Measurements from ENCODE around the gene NCKAP5. TPM values are rescaled to one million over a fixed set of nuclear protein-coding genes. Genes with fewer than 3 reads are reported as not detected.

Gene NCKAP5
- total and polyA plus RNA-seq, 2 experiments from 2014 or later: 0.21 to 0.31 TPM

GRCh38 chr2:132958887-132959286, 609.4 kb downstream of the NCKAP5 start:
- H3K9me3 ChIP-seq (ENCODE audit: low read depth): no peaks in the 10 kb centered on the region
- DNase-seq (ENCODE audit: low read depth in 1 of 2, low spot score in 1 of 2): no peak
- H3K27me3 ChIP-seq: no peaks in the 10 kb centered on the region
- H3K27ac ChIP-seq: no peak overlapping the region
- TF ChIP-seq CTCF (IDR thresholded peaks at IDR 0.05; ENCODE audit: low read depth, low read length): no peak
- H3K36me3 ChIP-seq: no peaks in the 10 kb centered on the region
- H3K4me1 ChIP-seq (ENCODE audit: low read depth): no peaks in the 10 kb centered on the region
- H3K4me3 ChIP-seq: no peak overlapping the region

- Histone ChIP-seq H3K27ac (no peak overlapping the region), H3K27me3 (no peaks in the 10 kb centered on the region), H3K9me3 (ENCODE audit: low read depth) (no peaks in the 10 kb centered on the region), H3K36me3 (no peaks in the 10 kb centered on the region), H3K4me3 (no peak overlapping the region), H3K4me1 (ENCODE audit: low read depth) (no peaks in the 10 kb centered on the region)
- DNase-seq (ENCODE audit: low read depth in 1 of 2, low spot score in 1 of 2): no peak
- no peak for TF ChIP-seq CTCF (IDR thresholded peaks at IDR 0.05; ENCODE audit: low read depth, low read length)
Observed at GRCh38 chr2:132955871-132956615, 612.2 kb downstream of the NCKAP5 start.

- no peak for TF ChIP-seq CTCF (IDR thresholded peaks at IDR 0.05; ENCODE audit: low read depth, low read length)
- Histone ChIP-seq H3K27me3 (no peaks in the 10 kb centered on the region), H3K36me3 (no peaks in the 10 kb centered on the region), H3K4me3 (no peak overlapping the region), H3K9me3 (ENCODE audit: low read depth) (no peaks in the 10 kb centered on the region), H3K4me1 (ENCODE audit: low read depth) (no peaks in the 10 kb centered on the region), H3K27ac (no peak overlapping the region)
- no peak for DNase-seq (ENCODE audit: low read depth in 1 of 2, low spot score in 1 of 2)
Observed at GRCh38 chr2:132953771-132954170, 614.5 kb downstream of the NCKAP5 start.

- Histone ChIP-seq H3K4me1 (ENCODE audit: low read depth) (no peaks in the 10 kb centered on the region), H3K9me3 (ENCODE audit: low read depth) (no peaks in the 10 kb centered on the region), H3K27ac (no peak overlapping the region), H3K4me3 (no peak overlapping the region), H3K27me3 (no peaks in the 10 kb centered on the region), H3K36me3 (no peaks in the 10 kb centered on the region)
- TF ChIP-seq CTCF (IDR thresholded peaks at IDR 0.05; ENCODE audit: low read depth, low read length): no peak
- DNase-seq (ENCODE audit: low read depth in 1 of 2, low spot score in 1 of 2): no peak
Observed at GRCh38 chr2:132951008-132951714, 617.1 kb downstream of the NCKAP5 start.

GRCh38 chr2:132949108-132949507, 619.2 kb downstream of the NCKAP5 start:
- Histone ChIP-seq H3K4me1 (ENCODE audit: low read depth) (no peaks in the 10 kb centered on the region), H3K36me3 (no peaks in the 10 kb centered on the region), H3K27ac (no peak overlapping the region), H3K9me3 (ENCODE audit: low read depth) (no peaks in the 10 kb centered on the region), H3K4me3 (no peak overlapping the region), H3K27me3 (no peaks in the 10 kb centered on the region)
- DNase-seq (ENCODE audit: low read depth in 1 of 2, low spot score in 1 of 2): no peak
- no peak for TF ChIP-seq CTCF (IDR thresholded peaks at IDR 0.05; ENCODE audit: low read depth, low read length)

Measured in cardiac muscle cell (in vitro differentiated cells and primary cell).